Endothelial cell of umbilical vein (primary cell): ENCODE measurements around the gene HOXC11. TPM values are rescaled to one million over a fixed set of nuclear protein-coding genes. Genes with fewer than 3 reads are reported as not detected.

Experiments
- BruUV-seq: library from RNA; stranded (reverse); fragments of 400-500 nt; replicated peaks from 2 replicates; lab custom pipeline; 2021; lab: Mats Ljungman, UMichigan
- CTCF ChIA-PET: fragments of 300-600, 350-600 bp; sonication (Branson Sonifier 250); formaldehyde crosslinking; loops from one replicate; lab custom pipeline; 2021; ENCODE audit warnings: antibody characterized with exemption, inconsistent platforms; lab: Charles Lee
- POLR2A ChIA-PET: fragments of 300-600, 350-600 bp; sonication (Branson Sonifier 250); formaldehyde crosslinking; loops from one replicate; lab custom pipeline; 2021; ENCODE audit warnings: antibody characterized with exemption, inconsistent platforms; lab: Charles Lee
- DNase-seq: peaks from one replicate; pipeline ENCODE4 v3.0.0-alpha.2; 2011; ENCODE audit warnings: low read depth, low spot score
- FAIRE-seq: peaks from 2 replicates; lab custom pipeline; 2011; peaks lifted over from hg19 to GRCh38; lab: Jason Lieb, UNC
- H2AFZ ChIP-seq: 2 replicates; pipeline ENCODE4 v1.6.0; 2012; ENCODE audit warnings: low read depth, low read length, control low read depth, inconsistent platforms
- H3K27ac ChIP-seq: 2 replicates; pipeline ENCODE4 v1.5.1; 2011; ENCODE audit warnings: low read depth, mild to moderate bottlenecking, control low read depth, low read length, moderate library complexity; ENCODE audit not compliant: insufficient read depth
- H3K27me3 ChIP-seq, 2 experiments: 2 replicates each; pipeline versions ENCODE4 v1.6.0 to v1.6.1; 2011; ENCODE audit warnings: low read length in 2 of 2, mixed read lengths in 1 of 2; ENCODE audit not compliant: control insufficient read depth in 2 of 2, insufficient read depth in 2 of 2
- H3K36me3 ChIP-seq, 2 experiments: 2 replicates in 1 of 2; 3 replicates in 1 of 2; pipeline ENCODE4 v1.5.1; 2011; ENCODE audit warnings: low read length in 2 of 2, mild to moderate bottlenecking in 1 of 2, moderate library complexity in 1 of 2; ENCODE audit not compliant: control insufficient read depth in 2 of 2, insufficient read depth in 2 of 2; ENCODE audit errors: extremely low read depth in 1 of 2
- H3K4me1 ChIP-seq: 3 replicates; pipeline ENCODE4 v1.5.1; 2011; ENCODE audit warnings: mild to moderate bottlenecking, low read length; ENCODE audit not compliant: control insufficient read depth, insufficient read depth; ENCODE audit errors: extremely low read depth
- H3K4me2 ChIP-seq: 2 replicates; pipeline ENCODE4 v1.6.1; 2011; ENCODE audit warnings: low read length, control low read depth, mixed read lengths; ENCODE audit not compliant: insufficient read depth
- H3K4me3 ChIP-seq, 3 experiments: fragments of 200-600 bp in 1 of 3; sonication (generic), shearing (Covaris generic) in 1 of 3; replicated peaks in 1 of 3; 2 replicates each; pipeline ENCODE4 v1.5.1; 2011 to 2016; ENCODE audit warnings: control low read depth in 3 of 3, low read length in 3 of 3, mild to moderate bottlenecking in 2 of 3, inconsistent platforms in 1 of 3, low read depth in 1 of 3, moderate library complexity in 1 of 3; ENCODE audit not compliant: insufficient read depth in 1 of 3
- H3K79me2 ChIP-seq: 2 replicates; pipeline ENCODE4 v1.6.0; 2012; ENCODE audit warnings: low read length, inconsistent platforms; ENCODE audit not compliant: control insufficient read depth, insufficient read depth
- H3K9ac ChIP-seq: replicated peaks from 2 replicates; pipeline ENCODE3; 2011; ENCODE audit warnings: low read length, control low read depth; ENCODE audit not compliant: insufficient read depth; ENCODE audit errors: extremely low read depth
- H3K9me1 ChIP-seq: replicated peaks from 3 replicates; pipeline ENCODE4 v1.6.0; 2011; ENCODE audit warnings: mild to moderate bottlenecking, low read length; ENCODE audit not compliant: control insufficient read depth, insufficient read depth; ENCODE audit errors: extremely low read depth
- H3K9me3 ChIP-seq: replicated peaks from 2 replicates; pipeline ENCODE4 v1.5.1; 2012; ENCODE audit warnings: low read length, inconsistent platforms; ENCODE audit not compliant: control insufficient read depth, insufficient read depth
- H4K20me1 ChIP-seq: replicated peaks from 2 replicates; pipeline ENCODE3; 2011; ENCODE audit warnings: mild to moderate bottlenecking, low read length; ENCODE audit not compliant: control insufficient read depth, insufficient read depth; ENCODE audit errors: extremely low read depth
- MYC ChIP-seq: IDR thresholded peaks from one replicate; pipeline ENCODE4 v1.6.1; 2011; ENCODE audit warnings: mild to moderate bottlenecking, low read depth, low read length
- dilution Hi-C: fragments of 300-500 bp; cut with MboI; formaldehyde crosslinking; loops from one replicate; pipeline ENCODE4 v1.15.0; 2019; ENCODE audit warnings: low sequenced_read_pairs; ENCODE audit not compliant: extremely low pct_ligation_motif_present
- intact Hi-C: fragments of 100-400 bp; cut with micrococcal nuclease; formaldehyde crosslinking; loops from one replicate; pipeline ENCODE4 v1.10.0; 2022
- polyA plus RNA-seq, 4 experiments: library from polyadenylated mRNA; depleted of rRNA in 3 of 4; stranded (reverse) in 3 of 4; unstranded in 1 of 4; fragments of >200 nt; gene quantifications; 2 replicates each; pipeline versions ENCODE4 v1.2.1 to v1.2.3, GENCODE V29; 2011 to 2012; ENCODE audit warnings: missing spikeins in 1 of 4
- total RNA-seq: library from RNA; stranded (reverse); gene quantifications from 2 replicates; pipeline ENCODE4 v1.2.3, GENCODE V29; 2021
- TF ChIP-seq, protein P1 (sequence below), 2 donors: IDR thresholded peaks; 1 replicate in 1 of 2; 2 replicates in 1 of 2; pipeline ENCODE4 v1.5.1; 2011; ENCODE audit warnings: low read length in 2 of 2, mild to moderate bottlenecking in 2 of 2, moderate library complexity in 2 of 2, control low read depth in 1 of 2, inconsistent platforms in 1 of 2, low read depth in 1 of 2; ENCODE audit not compliant: insufficient read depth in 1 of 2; ENCODE audit errors: extremely low read depth in 1 of 2

HOXC11 gene
- total and polyA plus RNA-seq, 2 donors (not counting 3 experiments of a cell fraction or from before 2014, with no cell fraction given): not detected

- CTCF ChIA-PET: interaction anchor here (0.6 to 3.7 kb wide), 4 partner anchors 9 to 211 kb away, joined by 3 to 17 read pairs (median 8); no protein-coding TSS in a partner anchor
These were observed 23.6 kb downstream of the HOXC11 start for GRCh38 chr12:53996240-53997203.

More at GRCh38 chr12:53996240-53997203, 23.6 kb downstream of the HOXC11 start:
- Histone ChIP-seq H3K4me2 (peak overlapping the region; percentile 16), H3K27me3 (peaks cover 85 to 99% of the 10 kb centered on the region in 2 experiments), H3K4me1 (no peaks in the 10 kb centered on the region), H3K9ac (no peak overlapping the region), H3K36me3 (no peaks in the 10 kb centered on the region), H4K20me1 (no peaks in the 10 kb centered on the region), H3K79me2 (no peaks in the 10 kb centered on the region), H3K9me3 (no peaks in the 10 kb centered on the region), H2AFZ (no peak overlapping the region), H3K9me1 (no peaks in the 10 kb centered on the region), H3K27ac (no peak overlapping the region), H3K4me3 (no peak overlapping the region)
- DNase-seq: no peak
- TF ChIP-seq, protein P1, sequence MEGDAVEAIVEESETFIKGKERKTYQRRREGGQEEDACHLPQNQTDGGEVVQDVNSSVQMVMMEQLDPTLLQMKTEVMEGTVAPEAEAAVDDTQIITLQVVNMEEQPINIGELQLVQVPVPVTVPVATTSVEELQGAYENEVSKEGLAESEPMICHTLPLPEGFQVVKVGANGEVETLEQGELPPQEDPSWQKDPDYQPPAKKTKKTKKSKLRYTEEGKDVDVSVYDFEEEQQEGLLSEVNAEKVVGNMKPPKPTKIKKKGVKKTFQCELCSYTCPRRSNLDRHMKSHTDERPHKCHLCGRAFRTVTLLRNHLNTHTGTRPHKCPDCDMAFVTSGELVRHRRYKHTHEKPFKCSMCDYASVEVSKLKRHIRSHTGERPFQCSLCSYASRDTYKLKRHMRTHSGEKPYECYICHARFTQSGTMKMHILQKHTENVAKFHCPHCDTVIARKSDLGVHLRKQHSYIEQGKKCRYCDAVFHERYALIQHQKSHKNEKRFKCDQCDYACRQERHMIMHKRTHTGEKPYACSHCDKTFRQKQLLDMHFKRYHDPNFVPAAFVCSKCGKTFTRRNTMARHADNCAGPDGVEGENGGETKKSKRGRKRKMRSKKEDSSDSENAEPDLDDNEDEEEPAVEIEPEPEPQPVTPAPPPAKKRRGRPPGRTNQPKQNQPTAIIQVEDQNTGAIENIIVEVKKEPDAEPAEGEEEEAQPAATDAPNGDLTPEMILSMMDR (IDR thresholded peaks at IDR 0.05; ENCODE audit: extremely low read depth in 1 of 2, insufficient read depth in 1 of 2, low read depth in 1 of 2, low read length in 2 of 2): no peak
- TF ChIP-seq MYC: no peak
- POLR2A ChIA-PET: interaction anchor here (0.6 kb wide), 1 partner anchor 597 kb away, joined by 3 read pairs; no protein-coding TSS in a partner anchor
- no peak for FAIRE-seq
- BruUV-seq: no TSS peak
- intact Hi-C loops: no loop called here
- dilution Hi-C loops: no loop called here
